ENCODE results near the gene CD63. TPM values are rescaled to one million over a fixed set of nuclear protein-coding genes. Genes with fewer than 3 reads are reported as not detected.

Gene CD63
- total RNA-seq, 1 donor from 2014 or later = 1,317 TPM

DNA sequence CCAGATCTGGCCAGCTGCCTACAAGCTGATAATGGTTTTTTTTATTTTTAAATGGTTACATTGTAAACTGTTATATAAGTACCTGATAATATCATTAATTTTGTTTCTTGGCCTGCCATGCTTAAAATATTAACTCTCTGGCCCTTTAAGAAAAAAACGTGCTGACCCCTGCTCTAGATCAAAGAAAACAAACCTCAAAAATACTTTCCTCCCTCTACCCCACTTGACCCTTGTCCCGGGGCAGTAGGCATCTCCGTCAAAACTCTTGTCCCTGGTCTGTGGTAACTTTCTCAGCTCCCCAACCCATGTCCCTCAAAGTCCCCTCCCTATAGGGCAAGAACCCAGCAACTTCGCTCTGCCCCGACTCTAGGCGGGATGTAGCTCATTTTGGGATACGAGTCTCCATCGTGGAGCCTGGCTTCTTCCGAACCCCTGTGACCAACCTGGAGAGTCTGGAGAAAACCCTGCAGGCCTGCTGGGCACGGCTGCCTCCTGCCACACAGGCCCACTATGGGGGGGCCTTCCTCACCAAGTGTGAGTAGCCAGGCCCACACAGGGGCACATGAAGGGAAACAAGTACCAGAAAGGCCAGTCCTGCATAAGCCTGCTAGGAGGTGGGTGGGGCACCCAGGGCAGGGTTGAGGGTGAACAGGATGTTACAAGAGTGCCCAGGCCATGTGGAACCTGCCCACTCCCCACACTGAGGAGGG is 5.1 kb downstream of the CD63 start:
- no peaks in the 10 kb centered on the region for H3K27me3 Mint-ChIP-seq (ENCODE audit: low read depth)
- peak overlapping the region; percentile 41 for H3K27ac Mint-ChIP-seq (ENCODE audit: unreplicated experiment)
- peaks cover 66% of the 10 kb centered on the region for H3K4me1 Mint-ChIP-seq (ENCODE audit: low read depth)
- peaks cover 27% of the 10 kb centered on the region for H3K36me3 Mint-ChIP-seq (ENCODE audit: low read depth)
- H3K9me3 Mint-ChIP-seq (ENCODE audit: low read depth) = no peaks in the 10 kb centered on the region
- no peak for DNase-seq (ENCODE audit: low spot score)
- no peak for TF ChIP-seq CTCF (IDR thresholded peaks at IDR 0.05)
- H3K4me3 Mint-ChIP-seq (ENCODE audit: unreplicated experiment) = no peak overlapping the region

GRCh38 chr12:55722948-55723347 is 5.9 kb downstream of the CD63 start:
- no peak overlapping the region for H3K27ac Mint-ChIP-seq (ENCODE audit: unreplicated experiment)
- no peak for TF ChIP-seq CTCF (IDR thresholded peaks at IDR 0.05)
- no peak overlapping the region for H3K4me3 Mint-ChIP-seq (ENCODE audit: unreplicated experiment)
- H3K36me3 Mint-ChIP-seq (ENCODE audit: low read depth) = peaks cover 27% of the 10 kb centered on the region
- no peaks in the 10 kb centered on the region for H3K9me3 Mint-ChIP-seq (ENCODE audit: low read depth)
- DNase-seq (ENCODE audit: low spot score) = no peak
- no peaks in the 10 kb centered on the region for H3K27me3 Mint-ChIP-seq (ENCODE audit: low read depth)
- H3K4me1 Mint-ChIP-seq (ENCODE audit: low read depth) = peaks cover 73% of the 10 kb centered on the region

- no peak overlapping the region for H3K4me3 Mint-ChIP-seq (ENCODE audit: unreplicated experiment)
- peak overlapping the region; percentile 85 for H3K27ac Mint-ChIP-seq (ENCODE audit: unreplicated experiment)
- no peaks in the 10 kb centered on the region for H3K9me3 Mint-ChIP-seq (ENCODE audit: low read depth)
- no peak for TF ChIP-seq CTCF (IDR thresholded peaks at IDR 0.05)
- peaks cover 24% of the 10 kb centered on the region for H3K36me3 Mint-ChIP-seq (ENCODE audit: low read depth)
- peaks cover 75% of the 10 kb centered on the region for H3K4me1 Mint-ChIP-seq (ENCODE audit: low read depth)
- no peak for DNase-seq (ENCODE audit: low spot score)
- no peaks in the 10 kb centered on the region for H3K27me3 Mint-ChIP-seq (ENCODE audit: low read depth)
Measured at GRCh38 chr12:55721601-55722213, 7.1 kb downstream of the CD63 start.

DNA sequence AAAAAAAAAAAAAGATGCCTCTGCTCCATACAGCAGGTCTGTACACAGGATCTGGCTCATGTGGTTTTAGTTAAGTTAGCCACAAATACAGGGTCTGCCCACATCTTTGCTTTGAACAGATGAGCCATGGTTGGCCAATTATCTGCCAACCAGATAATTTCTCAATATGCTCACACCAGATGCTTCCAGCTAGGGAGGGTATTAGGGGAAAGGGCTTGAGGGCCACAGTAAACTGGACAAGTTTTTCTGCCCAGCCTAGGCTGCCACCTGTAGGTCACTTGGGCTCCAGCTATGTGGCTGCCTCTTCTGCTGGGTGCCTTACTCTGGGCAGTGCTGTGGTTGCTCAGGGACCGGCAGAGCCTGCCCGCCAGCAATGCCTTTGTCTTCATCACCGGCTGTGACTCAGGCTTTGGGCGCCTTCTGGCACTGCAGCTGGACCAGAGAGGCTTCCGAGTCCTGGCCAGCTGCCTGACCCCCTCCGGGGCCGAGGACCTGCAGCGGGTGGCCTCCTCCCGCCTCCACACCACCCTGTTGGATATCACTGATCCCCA is 7.8 kb downstream of the CD63 start:
- Mint-ChIP-seq H3K36me3 (ENCODE audit: low read depth) (peaks cover 19% of the 10 kb centered on the region), H3K4me3 (ENCODE audit: unreplicated experiment) (no peak overlapping the region), H3K27ac (ENCODE audit: unreplicated experiment) (peak overlapping the region; percentile 85), H3K4me1 (ENCODE audit: low read depth) (peaks cover 71% of the 10 kb centered on the region), H3K27me3 (ENCODE audit: low read depth) (no peaks in the 10 kb centered on the region), H3K9me3 (ENCODE audit: low read depth) (no peaks in the 10 kb centered on the region)
- no peak for DNase-seq (ENCODE audit: low spot score)
- peak; percentile 81 for TF ChIP-seq CTCF (IDR thresholded peaks at IDR 0.05)

DNA sequence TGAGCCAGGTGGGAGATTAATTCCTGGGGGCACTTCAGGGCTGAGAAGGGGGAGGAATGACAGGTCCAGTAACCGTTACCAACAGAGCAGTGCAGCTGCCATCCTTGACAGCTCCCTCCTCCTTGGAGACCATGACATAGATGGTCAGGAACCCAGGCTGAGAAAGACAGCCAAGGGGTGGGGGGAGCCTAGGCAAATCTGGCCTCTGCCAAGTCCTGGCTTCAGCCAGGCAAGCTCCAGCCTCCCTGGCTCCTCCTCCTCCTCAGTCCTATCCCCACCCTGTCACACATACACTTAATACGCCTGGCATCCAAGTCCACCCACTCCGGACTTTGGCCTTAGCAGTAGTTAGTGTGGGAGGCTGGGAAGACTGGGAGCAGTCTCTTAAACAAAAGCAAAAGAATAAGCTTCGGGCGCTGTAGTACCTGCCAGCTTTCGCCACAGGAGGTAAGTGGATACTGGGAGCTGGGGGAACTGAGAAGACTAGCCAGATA is 8.7 kb downstream of the CD63 start, which contains the start of gene RDH5:
Gene RDH5 (plus strand): TSS at position 323 of the 494 bp plus-strand sequence. CDS start 792 bp downstream, outside the sequence.
- peaks cover 10% of the 10 kb centered on the region for H3K36me3 Mint-ChIP-seq (ENCODE audit: low read depth)
- no peak within 1 kb of the TSS for H3K4me3 Mint-ChIP-seq (ENCODE audit: unreplicated experiment)
- H3K27me3 Mint-ChIP-seq (ENCODE audit: low read depth) = no peaks in the 10 kb centered on the region
- H3K4me1 Mint-ChIP-seq (ENCODE audit: low read depth) = peaks cover 71% of the 10 kb centered on the region
- TF ChIP-seq CTCF (IDR thresholded peaks at IDR 0.05) = no peak
- no peaks in the 10 kb centered on the region for H3K9me3 Mint-ChIP-seq (ENCODE audit: low read depth)
- peak within 1 kb of the TSS; percentile 85 for H3K27ac Mint-ChIP-seq (ENCODE audit: unreplicated experiment)
- DNase-seq (ENCODE audit: low spot score) = no peak
